Tongue (tissue), 2 donors: ENCODE results near the gene FAM83F. TPM values are rescaled to one million over a fixed set of nuclear protein-coding genes. Genes with fewer than 3 reads are reported as not detected.

Experiments used
- DNase-seq: peaks from one replicate; pipeline ENCODE4 v3.0.0-alpha.2; 2015
- total RNA-seq: library from RNA; depleted of rRNA; stranded (reverse); fragments of >200 nt; gene quantifications from one replicate; pipeline ENCODE4 v1.2.3, GENCODE V29; 2014

Gene FAM83F
- total RNA-seq, 1 donor from 2014 or later: 6.3 TPM

DNA sequence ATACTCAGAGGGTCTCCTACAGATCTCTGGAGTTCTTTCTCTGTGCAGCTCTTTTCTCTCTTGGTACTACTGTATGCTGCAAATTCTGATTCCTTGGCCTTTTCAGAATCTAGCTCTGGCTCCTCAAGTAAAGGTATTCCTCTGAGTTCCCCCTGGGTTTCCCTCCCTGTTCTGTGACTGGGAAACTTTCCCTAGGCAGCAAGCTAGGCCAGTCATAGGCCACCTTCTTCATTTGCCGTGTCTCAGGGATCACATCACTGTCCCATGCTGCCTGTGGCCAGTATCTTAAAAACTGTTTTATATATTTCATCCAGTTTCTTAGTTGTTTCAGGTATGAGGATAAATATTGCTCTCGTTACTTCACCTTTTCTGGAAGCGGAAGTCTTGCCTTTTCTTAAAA is 71.2 kb downstream of the FAM83F start:
- no peak for DNase-seq

DNA sequence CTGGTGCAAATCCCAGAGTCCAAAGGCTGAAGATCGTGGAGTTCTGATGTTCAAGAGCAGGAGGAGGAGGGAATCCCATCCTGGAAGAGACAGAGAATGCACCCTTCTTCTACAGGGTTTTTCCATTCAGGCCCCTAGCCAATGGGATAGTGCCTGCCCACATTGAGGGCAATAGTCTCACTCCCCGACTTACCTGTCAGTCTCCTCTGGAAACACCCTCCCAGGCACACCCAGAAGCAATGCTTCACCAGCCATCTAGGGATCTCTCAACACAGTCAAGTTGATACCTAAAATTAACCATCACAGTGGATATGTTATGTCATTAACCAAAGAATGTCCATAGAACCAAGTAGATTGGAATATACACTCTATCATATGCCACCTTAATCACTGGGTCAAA is 72.9 kb downstream of the FAM83F start:
- no peak for DNase-seq

DNA sequence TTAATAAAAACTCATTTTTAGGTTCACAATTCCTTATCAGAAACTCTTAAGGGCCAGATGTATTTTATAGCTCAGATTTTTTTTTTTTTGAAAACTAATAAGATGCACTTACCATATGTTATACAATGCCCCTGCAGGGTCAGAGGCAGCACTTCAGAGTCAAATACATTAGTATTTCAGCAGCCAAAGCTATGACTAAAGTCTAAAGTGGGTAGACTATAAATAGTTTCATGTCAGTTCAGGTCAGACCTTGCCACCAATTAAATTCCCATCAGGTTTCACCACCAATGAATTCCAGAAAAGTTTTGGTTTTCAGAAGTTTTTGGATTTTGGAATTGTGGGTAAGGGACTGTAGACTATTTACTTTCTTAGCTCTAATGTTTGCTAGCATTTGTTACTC is 75.9 kb downstream of the FAM83F start:
- no peak for DNase-seq

DNA sequence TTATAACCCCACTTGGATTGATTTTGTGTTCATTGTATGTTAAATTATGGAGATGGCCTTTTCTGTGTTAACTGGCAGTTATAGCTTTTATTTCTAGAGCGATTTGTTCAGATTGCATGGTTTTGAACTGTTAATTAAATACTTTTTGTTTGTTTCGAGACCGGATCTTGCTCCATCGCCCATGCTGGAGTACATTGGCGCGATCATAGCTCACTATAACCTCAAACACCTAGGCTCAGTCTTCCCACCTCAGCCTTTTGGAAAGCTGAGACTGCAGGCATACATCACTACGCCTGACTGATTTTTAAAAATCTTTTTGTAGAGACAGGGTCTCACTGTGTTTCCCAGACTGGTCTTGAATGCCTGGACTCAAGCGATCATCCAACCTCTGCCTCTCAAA is 77.0 kb downstream of the FAM83F start:
- no peak for DNase-seq

DNA sequence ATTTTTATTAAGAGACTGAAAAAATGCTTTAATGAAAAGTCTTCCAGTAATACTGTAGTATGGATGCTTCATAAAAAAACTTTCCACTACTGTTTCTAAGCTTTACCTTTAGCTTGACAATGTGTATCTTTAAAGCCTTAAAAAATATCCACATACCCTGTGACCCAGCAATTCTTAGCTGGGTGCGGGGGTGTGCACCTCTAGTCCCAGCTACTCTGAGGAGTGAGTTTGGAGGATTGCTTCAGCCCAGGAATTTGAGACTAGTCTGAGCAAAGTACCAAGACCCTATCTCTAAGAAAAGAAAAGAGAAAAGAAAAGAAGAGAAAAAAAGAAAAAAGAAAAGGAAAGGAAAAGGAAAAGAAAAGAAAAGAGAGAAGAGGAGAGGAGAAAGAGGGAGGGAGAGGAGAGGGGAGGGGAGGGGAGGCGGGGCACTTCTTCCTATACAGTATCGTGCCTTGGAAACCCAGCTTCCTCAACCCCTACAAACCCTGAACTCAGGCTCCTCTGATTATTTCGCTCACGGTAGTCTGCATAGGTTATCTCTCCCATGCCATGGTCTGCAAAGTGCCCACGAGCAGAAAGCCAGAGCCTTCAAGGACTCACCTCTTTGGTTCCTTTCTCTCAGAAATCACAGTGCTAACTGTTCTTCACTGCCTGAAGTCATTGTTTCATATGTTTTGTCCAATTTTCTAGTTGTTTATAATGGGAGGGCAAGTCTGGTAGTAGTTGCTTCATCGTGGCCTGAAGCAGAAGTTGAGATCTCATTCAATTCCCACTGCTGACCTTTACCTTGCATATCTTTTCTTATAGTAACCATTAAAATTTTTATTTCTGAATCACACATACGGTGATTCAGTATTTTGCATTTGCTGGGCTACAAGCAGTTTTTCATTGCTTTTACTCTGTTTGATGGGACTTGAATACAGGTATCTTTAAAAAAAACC is 82.2 kb downstream of the FAM83F start:
- no peak for DNase-seq

DNA sequence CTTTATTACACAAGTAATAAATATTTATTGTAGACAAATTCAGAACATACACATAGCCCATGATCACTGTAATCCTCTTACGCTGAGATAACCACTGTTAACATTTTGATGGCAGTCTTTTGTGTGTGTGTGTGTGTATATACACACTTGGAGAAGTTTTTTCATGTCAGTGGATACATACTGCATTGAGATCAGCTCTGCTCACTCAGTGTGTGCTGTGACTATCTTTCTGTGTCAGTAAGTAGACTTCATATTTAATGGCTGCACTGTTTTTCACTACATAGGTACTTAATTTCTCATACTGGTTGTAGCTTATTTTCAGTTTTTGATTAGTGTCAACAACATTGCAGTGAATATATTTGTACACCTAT is 82.9 kb downstream of the FAM83F start:
- no peak for DNase-seq

DNA sequence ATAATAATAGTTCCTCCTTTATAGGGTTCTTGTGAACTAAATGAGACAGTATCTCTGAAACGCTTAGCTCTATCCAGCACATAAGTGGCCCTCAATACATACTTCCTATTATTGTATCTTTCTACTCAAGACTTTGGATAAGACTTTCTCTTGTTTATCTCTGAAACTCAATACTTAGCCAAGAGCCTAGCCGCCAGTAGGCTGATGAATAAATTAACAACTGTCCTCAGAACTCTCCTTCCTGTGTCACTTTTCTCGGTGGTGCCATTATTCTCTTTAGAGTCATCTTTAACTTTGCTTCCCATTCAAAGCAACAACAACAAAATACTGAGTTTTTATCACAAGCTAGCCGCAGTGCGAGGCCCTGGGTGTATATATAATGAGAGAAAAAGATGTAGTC is 86.9 kb downstream of the FAM83F start:
- no peak for DNase-seq

DNA sequence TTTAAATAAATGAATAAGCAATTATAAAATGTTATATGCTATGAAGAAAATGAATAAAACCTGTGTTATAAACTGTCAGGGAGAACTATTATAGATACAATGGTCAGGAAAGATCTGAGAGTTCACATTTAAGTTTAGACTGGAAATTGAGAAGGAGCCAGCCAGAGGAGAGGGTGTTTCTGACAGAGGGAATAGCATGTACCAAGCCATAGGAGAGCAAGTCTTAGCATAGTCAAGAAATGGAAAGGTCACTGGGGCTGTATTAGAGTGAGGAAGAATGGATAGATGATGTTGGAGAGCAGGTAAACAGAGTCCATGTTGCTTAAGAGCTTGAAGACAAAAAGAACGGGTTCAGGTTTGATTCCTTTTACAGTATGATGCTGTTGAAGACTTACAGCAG is 87.4 kb downstream of the FAM83F start:
- no peak for DNase-seq

DNA sequence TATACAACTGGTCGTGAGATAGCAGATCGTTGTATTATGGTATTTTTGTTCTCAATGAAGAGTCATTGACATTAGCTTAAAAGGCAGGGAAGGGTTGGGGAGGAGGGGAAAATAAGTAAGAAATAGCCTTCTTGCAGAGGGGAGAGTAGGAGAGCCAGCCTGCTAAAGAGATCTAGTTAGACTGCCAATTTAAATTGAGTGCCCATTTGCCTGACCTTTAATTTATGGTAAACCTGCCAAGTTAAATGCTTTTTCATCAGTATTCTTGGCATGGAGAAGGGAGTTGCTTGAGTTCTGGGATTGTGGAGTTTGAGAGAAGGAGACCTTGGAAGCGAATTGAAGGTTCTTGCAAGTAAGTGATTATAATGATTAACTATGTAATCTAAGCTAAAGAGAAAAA is 89.0 kb downstream of the FAM83F start:
- DNase-seq: no peak

DNA sequence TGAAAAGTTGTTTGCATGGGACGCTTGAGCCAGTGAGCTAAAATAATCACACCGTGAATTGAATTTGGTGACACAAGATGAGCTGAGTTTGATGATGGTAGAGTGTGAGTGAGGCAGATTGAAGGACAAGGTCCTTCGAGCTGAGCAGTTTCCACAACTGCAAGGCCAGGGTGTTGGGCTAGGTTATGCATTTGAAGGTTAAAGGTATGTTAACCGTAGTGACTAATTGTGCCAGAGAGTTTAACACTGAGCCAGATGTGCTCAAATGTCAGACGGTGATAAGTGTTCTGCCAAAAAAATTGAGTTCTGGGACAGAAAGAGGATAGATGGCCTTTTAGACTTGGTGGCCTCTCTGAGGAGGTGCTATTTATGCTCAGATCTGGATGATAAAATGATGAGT is 89.5 kb downstream of the FAM83F start:
- no peak for DNase-seq

DNA sequence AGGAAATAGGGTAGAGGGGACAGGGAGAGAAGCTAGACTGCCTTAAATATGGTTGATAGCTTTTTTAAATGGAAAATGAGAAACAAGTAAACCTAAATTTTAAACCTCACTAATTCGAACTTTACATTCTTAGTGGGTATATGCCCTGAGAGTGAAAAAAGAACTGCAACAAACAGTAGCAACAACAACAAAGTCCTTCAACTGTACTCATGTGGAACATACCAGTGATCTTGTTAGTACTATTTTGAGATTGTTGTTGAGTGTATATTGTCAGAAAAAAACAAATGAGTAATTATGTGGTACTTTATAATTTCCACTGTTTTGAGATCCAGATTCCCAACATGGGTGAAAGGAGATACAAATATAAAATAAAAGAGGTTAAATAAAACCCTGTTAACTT is 94.1 kb downstream of the FAM83F start:
- no peak for DNase-seq

Other genes starting within 250 kb of the FAM83F start
- not detected for gene ENTHD1, start 101.2 kb upstream of the FAM83F start, total RNA-seq
- gene GRAP2, start 93.9 kb upstream of the FAM83F start, total RNA-seq: 2.8 TPM
- not detected for gene TMA7B, start 34.6 kb upstream of the FAM83F start, total RNA-seq
- gene TNRC6B, start 183.0 kb downstream of the FAM83F start, total RNA-seq: 55.0 TPM